Transverse colon (tissue), 4 donors: ENCODE measurements around the gene CSF1R.

ENCODE experiments used
- EP300 ChIP-seq: sonication (generic); formaldehyde crosslinking; IDR thresholded peaks from one replicate; pipeline ENCODE4 v1.6.1; 2017; ENCODE audit warnings: antibody characterized with exemption, low read depth
- POLR2AphosphoS5 ChIP-seq, 3 donors: sonication (generic); formaldehyde crosslinking; IDR thresholded peaks; one replicate each; pipeline ENCODE4 v1.6.1; 2016; ENCODE audit warnings: antibody characterized with exemption in 3 of 3
- TF ChIP-seq, protein P1 (sequence below), 5 experiments: fragments of 200-600 bp in 3 of 5; fragments of 450-650 bp in 2 of 5; sonication (generic) in 3 of 5; IDR thresholded peaks; 1 replicate in 2 of 5; 2 replicates in 3 of 5; pipeline ENCODE4 v1.5.1; 2016 to 2017; ENCODE audit warnings: antibody characterized with exemption in 5 of 5, inconsistent platforms in 3 of 5, mild to moderate bottlenecking in 2 of 5, moderate library complexity in 1 of 5

DNA sequence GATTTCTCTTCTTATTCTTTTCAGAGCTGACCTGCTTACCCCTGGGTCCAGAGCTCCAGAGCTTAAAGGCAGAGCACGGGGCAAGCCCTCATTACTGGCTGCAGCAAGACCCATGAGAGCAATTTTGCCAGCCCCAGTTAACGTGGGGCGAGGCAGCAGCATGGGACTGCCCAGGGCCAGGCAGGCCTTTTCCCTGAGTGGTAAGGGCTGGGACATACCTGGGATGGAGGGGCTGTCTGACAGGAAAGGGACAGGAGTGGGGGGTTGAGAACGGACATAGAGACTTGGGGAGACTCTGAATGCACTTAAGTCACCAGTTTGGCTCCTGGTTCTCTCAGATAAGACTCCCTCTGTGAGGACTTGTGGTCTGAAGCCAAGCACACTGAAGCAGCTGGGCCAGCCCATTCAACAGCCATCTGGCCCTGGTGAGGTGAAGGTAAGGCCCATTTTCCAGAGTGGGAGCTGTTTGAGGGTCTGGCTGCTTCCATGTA lies 59.6 kb downstream of the CSF1R start:
- TF ChIP-seq, protein P1, sequence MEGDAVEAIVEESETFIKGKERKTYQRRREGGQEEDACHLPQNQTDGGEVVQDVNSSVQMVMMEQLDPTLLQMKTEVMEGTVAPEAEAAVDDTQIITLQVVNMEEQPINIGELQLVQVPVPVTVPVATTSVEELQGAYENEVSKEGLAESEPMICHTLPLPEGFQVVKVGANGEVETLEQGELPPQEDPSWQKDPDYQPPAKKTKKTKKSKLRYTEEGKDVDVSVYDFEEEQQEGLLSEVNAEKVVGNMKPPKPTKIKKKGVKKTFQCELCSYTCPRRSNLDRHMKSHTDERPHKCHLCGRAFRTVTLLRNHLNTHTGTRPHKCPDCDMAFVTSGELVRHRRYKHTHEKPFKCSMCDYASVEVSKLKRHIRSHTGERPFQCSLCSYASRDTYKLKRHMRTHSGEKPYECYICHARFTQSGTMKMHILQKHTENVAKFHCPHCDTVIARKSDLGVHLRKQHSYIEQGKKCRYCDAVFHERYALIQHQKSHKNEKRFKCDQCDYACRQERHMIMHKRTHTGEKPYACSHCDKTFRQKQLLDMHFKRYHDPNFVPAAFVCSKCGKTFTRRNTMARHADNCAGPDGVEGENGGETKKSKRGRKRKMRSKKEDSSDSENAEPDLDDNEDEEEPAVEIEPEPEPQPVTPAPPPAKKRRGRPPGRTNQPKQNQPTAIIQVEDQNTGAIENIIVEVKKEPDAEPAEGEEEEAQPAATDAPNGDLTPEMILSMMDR (IDR thresholded peaks at IDR 0.05), result no peak
- TF ChIP-seq EP300, result no peak
- TF ChIP-seq POLR2AphosphoS5 (IDR thresholded peaks at IDR 0.05), result no peak
